SK-N-DZ (cell line): ENCODE data around the gene ZIC5.

Source experiments
- DNase-seq: peaks from one replicate; pipeline ENCODE4 v3.0.0-alpha.2; 2015; ENCODE audit warnings: low spot score

Gene ZIC5

DNA sequence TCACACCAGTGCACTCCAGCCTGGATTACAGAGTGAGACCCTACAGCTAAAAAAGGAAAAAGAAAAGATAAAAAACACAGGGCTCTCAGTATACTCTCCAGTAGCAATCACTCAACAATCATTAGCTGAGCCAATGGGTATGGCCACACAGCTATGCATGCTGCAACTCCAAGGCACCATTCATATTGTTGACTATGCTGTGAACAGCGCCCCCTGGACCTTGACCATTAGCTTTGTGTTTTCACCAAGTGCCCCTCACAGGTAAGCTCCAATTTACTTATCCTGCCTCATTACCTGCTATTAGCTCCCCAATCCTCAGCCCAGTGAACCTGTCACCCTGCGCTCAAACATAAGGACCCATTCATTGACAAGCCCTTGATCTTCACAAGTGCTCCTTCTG is 35.8 kb downstream of the ZIC5 start:
- DNase-seq = no peak

- DNase-seq = no peak
Measured at GRCh38 chr13:99932912-99933311, 38.7 kb downstream of the ZIC5 start.

DNA sequence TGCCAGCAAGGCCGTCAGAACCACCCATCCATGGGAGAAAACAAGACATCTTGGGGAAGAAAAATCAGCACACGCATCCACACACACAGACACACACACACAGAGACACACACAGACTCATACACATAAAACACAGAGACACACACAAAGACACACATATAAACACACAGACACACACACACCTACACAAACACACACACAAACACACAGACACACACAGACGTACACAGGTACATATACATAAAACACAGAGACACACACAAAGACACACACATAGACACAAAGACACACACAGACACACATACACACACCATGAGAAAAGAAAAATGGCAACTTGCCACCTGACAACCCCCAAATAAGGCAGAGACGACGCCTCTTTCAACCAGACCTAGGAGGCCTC is 40.6 kb downstream of the ZIC5 start:
- no peak for DNase-seq

- no peak for DNase-seq
Measured at GRCh38 chr13:99929866-99930265, 41.7 kb downstream of the ZIC5 start.

DNA sequence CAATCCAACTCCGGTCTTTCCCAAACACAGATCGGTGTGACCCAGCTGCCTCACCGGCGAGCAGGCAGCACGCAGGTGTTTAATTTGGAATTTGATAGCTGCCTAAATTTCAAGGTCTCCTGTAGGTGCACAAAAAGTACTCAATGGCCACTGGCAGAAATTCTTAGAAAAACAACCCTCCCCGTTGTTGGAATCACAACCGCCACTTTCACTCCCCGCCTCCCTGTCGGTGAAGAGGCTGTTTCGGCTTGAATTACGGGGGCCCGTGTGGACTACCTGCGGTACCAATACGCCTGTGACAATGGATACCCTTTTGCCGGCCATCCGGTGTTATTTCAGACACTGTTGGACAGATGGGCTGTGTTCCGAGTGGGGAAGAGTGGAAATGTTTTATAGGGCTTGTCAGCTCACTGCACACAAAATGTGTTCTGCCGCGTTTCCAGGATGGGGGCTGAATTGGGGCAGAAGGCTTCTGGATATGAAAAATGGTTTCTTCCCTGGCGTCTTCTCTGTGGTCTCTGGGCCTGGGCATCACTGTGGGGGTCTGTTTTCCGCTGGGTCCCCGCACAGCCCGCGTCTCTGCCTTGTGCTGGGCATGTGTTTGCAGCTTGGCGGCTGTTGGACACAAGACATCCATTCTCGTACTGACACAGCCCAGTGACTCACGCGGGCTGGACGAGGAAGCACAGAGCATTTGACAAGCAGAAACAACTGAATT is 45.4 kb downstream of the ZIC5 start:
- no peak for DNase-seq

DNA sequence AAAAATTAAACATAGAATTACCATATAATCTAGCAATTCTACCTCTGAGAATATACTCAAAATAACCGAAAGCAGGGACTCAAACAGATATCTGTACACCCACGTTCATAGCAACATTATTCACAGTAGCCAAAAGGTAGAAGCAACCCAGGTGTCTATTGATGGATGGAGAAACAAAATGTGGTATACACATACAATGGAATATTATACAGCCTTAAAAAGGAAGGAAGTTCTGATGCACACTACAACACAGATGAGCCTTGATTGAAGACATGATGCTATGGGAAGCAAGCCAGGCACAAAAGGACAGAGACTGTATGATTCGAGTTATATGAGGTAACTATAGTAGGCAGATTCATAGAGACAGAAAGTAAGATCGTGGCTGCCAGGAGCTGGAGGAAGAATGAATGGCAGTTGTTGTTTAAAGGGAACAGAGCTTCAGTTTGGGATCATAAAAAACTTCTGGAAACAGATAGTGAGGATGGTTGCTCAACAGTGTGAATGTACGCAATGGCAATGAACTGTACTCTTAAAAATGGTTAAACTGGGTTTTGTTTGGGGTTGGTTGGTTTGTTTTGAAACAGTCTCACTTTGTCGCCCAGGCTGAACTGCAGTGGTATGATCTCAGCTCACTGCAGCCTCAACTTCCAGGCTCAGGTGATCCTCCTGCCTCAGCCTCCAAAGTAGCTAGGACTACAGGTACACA is 47.5 kb downstream of the ZIC5 start:
- DNase-seq = no peak

DNA sequence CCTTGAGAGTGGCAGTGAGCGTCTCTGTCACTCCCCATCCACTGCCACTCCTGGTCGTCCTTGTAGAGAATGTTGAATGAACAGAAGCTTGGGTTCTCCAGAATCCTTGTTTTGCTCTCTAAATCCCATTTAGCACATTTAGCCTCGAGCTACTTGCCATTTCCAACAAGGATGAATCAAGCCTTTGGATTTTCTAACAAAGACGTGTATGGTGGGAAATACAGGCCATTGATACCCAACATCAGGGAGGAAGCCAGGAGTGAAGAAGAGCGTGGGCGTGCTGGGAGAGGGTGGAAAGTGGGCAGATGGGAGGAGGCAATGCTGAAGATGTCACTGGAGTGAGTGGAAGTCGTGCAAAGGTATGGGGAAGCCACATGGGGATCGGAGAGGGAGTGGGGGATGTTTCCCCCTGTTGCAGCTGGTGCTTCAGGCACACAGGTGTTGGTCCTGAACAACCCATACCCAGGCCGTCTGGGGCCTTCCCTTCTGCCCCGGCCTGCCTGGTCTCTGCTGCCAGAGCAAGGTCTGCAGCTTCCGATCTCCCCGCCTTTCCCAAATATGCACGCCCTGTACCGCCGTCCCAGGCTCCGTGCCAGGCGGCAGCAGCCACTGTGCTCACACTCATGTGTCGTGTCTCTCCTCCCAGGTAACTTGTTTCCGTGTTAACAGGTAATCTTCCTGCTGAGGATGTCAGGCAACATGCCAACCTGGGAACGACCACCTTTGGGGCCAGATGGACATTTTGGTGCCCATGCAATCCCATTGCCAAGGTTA is 48.7 kb downstream of the ZIC5 start:
- DNase-seq = no peak

GRCh38 chr13:99919132-99919531 is 52.4 kb downstream of the ZIC5 start:
- DNase-seq = no peak

GRCh38 chr13:99916366-99917103 is 55.0 kb downstream of the ZIC5 start:
- peak; percentile 41 for DNase-seq

DNA sequence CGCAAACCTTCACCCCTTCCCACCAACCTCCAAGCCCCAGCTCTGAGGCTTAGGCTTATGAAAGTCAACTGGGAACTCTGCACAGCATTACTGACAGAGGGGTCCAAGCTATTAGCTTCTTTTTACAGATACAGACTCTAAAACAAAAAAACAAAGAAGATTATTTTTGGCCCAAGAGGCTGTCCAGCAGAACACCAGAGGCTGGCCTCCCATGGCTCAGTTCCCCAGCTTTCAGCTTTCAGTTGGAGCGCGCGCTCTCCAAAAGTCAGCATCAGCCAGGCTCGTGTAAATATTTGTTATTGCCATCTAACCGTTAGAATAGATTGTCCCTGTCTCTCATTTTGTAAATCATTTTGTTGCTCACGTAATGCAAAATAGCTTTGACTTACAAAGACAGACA is 58.4 kb downstream of the ZIC5 start:
- no peak for DNase-seq
